Smooth muscle cell (in vitro differentiated cells): ENCODE results near the gene PSMB4. TPM values are rescaled to one million over a fixed set of nuclear protein-coding genes. Genes with fewer than 3 reads are reported as not detected.

ENCODE experiments used
- DNase-seq: peaks from one replicate; lab custom pipeline; 2025; ENCODE audit not compliant: unreplicated experiment; lab: John Stamatoyannopoulos, UW
- H2AFZ ChIP-seq: fragments of 200-600 bp; sonication (generic); 2 replicates; pipeline ENCODE4 v1.6.0; 2016; ENCODE audit warnings: antibody characterized with exemption, low read depth, mild to moderate bottlenecking
- H3F3A ChIP-seq: fragments of 200-600 bp; sonication (generic); 2 replicates; pipeline ENCODE4 v1.6.0; 2017; ENCODE audit warnings: antibody characterized with exemption, low read depth
- H3K27ac ChIP-seq: fragments of 200-600 bp; sonication (generic); 2 replicates; pipeline ENCODE4 v1.5.1; 2016; ENCODE audit warnings: low read depth, mild to moderate bottlenecking
- H3K27me3 ChIP-seq: fragments of 200-600 bp; sonication (generic); 2 replicates; pipeline ENCODE4 v1.6.1; 2016; ENCODE audit warnings: low read depth, mild to moderate bottlenecking
- H3K36me3 ChIP-seq: fragments of 200-600 bp; sonication (generic); 2 replicates; pipeline ENCODE4 v1.5.1; 2016; ENCODE audit warnings: low read depth
- H3K4me1 ChIP-seq: fragments of 200-600 bp; sonication (generic); 2 replicates; pipeline ENCODE4 v1.5.1; 2016; ENCODE audit warnings: low read depth
- H3K4me2 ChIP-seq: fragments of 200-600 bp; sonication (generic); 2 replicates; pipeline ENCODE4 v1.6.0; 2016; ENCODE audit warnings: mild to moderate bottlenecking
- H3K4me3 ChIP-seq: fragments of 200-600 bp; sonication (generic); 2 replicates; pipeline ENCODE4 v1.5.1; 2016; ENCODE audit warnings: mild to moderate bottlenecking
- H3K79me2 ChIP-seq: fragments of 200-600 bp; sonication (generic); 2 replicates; pipeline ENCODE4 v1.6.0; 2016; ENCODE audit warnings: low read depth, mild to moderate bottlenecking
- H3K9ac ChIP-seq: fragments of 200-600 bp; sonication (generic); 2 replicates; pipeline ENCODE4 v1.6.0; 2016; ENCODE audit warnings: low read depth
- H3K9me3 ChIP-seq: fragments of 200-600 bp; sonication (generic); replicated peaks from 2 replicates; pipeline ENCODE4 v1.5.1; 2016; ENCODE audit warnings: low read depth
- H4K20me1 ChIP-seq: fragments of 200-600 bp; sonication (generic); 2 replicates; pipeline ENCODE4 v1.6.0; 2016; ENCODE audit warnings: low read depth
- WGBS: methylation state at CpG from one replicate; pipeline ENCODE4 v1.1.7; 2016; ENCODE audit warnings: low lambda C conversion rate; 5-methylcytosine and 5-hydroxymethylcytosine counted together
- polyA plus RNA-seq: library from polyadenylated mRNA; unstranded; fragments of >200 nt; fragmentation: Nextera tagmentation; extraction: Ambion mirVana; gene quantifications from 2 replicates; pipeline ENCODE4 v1.2.1, GENCODE V29; 2016
- small RNA-seq: library from RNA; depleted of rRNA; stranded (forward); fragments of <200 nt; gene quantifications from one replicate; pipeline ENCODE3, GENCODE V24; 2014
- total RNA-seq: library from RNA; depleted of rRNA; stranded (reverse); fragments of >200 nt; gene quantifications from 2 replicates; pipeline ENCODE4 v1.2.3, GENCODE V29; 2014
- TF ChIP-seq, protein P1 (sequence below): fragments of 200-600 bp; sonication (generic); IDR thresholded peaks from 2 replicates; pipeline ENCODE4 v1.5.1; 2017; ENCODE audit warnings: borderline replicate concordance, mild to moderate bottlenecking, antibody characterized with exemption; ENCODE audit not compliant: insufficient read depth, poor library complexity, severe bottlenecking

Gene PSMB4
- total and polyA plus RNA-seq, 2 experiments from 2014 or later, result 88.6 to 316 TPM

DNA sequence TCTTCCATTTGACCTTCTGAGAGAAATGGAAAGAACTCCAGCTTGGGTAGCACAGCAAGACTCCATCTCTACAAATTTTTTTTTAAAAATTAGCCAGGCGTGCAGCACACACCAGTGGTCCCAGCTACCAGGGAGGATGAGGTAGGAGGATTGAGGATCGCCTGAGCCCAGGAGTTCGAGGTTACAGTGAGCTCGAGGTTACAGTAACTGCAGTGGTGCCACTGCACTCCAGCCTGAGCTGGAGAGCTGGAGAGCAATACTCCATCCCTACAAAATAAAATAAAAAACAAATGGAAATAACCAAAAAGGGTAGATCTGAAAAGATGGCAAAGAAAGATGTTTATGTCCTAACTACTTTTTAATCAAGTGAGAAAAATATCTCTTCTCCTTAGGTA, 45.4 kb downstream of the PSMB4 start:
- no peak overlapping the region for H3K9ac ChIP-seq
- H3K4me2 ChIP-seq, result peak overlapping the region; percentile 59
- no peak for DNase-seq
- H3K27ac ChIP-seq, result peak overlapping the region; percentile 43
- TF ChIP-seq, protein P1, sequence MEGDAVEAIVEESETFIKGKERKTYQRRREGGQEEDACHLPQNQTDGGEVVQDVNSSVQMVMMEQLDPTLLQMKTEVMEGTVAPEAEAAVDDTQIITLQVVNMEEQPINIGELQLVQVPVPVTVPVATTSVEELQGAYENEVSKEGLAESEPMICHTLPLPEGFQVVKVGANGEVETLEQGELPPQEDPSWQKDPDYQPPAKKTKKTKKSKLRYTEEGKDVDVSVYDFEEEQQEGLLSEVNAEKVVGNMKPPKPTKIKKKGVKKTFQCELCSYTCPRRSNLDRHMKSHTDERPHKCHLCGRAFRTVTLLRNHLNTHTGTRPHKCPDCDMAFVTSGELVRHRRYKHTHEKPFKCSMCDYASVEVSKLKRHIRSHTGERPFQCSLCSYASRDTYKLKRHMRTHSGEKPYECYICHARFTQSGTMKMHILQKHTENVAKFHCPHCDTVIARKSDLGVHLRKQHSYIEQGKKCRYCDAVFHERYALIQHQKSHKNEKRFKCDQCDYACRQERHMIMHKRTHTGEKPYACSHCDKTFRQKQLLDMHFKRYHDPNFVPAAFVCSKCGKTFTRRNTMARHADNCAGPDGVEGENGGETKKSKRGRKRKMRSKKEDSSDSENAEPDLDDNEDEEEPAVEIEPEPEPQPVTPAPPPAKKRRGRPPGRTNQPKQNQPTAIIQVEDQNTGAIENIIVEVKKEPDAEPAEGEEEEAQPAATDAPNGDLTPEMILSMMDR, result no peak
- no peak overlapping the region for H2AFZ ChIP-seq
- peaks cover 99% of the 10 kb centered on the region for H3K79me2 ChIP-seq
- peaks cover 100% of the 10 kb centered on the region for H4K20me1 ChIP-seq
- peaks cover 12% of the 10 kb centered on the region for H3K4me1 ChIP-seq
- H3F3A ChIP-seq, result peaks cover 5% of the 10 kb centered on the region
- H3K27me3 ChIP-seq, result no peaks in the 10 kb centered on the region
- no peaks in the 10 kb centered on the region for H3K9me3 ChIP-seq
- no peak overlapping the region for H3K4me3 ChIP-seq
- H3K36me3 ChIP-seq, result no peaks in the 10 kb centered on the region
- 62% methylated on average over 4 of the region's 4 CpGs for WGBS

DNA sequence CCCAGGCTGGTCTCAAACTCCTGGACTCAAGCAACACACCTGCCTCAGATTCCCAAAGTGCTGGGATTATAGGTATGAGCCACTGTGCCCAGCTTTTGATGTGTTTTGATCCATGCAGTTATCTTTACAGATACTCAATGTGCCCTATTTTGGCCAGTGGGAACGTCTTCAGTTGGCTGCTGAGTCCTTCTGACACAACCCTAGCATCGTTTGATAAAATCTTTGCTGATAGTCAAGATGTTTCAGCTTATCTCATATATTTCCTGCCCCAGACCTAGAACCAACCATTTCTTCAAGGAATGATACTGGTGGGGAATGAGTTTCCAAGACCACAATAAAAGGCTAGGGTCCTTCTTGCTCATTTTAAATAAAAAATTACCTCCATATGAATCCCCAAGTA, 48.3 kb downstream of the PSMB4 start:
- Histone ChIP-seq H3K4me3 (no peak overlapping the region), H3K9ac (no peak overlapping the region), H3K79me2 (peaks cover 99% of the 10 kb centered on the region), H3K4me1 (peaks cover 12% of the 10 kb centered on the region), H3K36me3 (no peaks in the 10 kb centered on the region), H3K4me2 (no peak overlapping the region), H3K9me3 (no peaks in the 10 kb centered on the region), H3F3A (peaks cover 5% of the 10 kb centered on the region), H2AFZ (no peak overlapping the region), H3K27me3 (no peaks in the 10 kb centered on the region), H4K20me1 (peaks cover 100% of the 10 kb centered on the region), H3K27ac (no peak overlapping the region)
- 67% methylated on average over 2 of the region's 2 CpGs for WGBS
- TF ChIP-seq, protein P1, result no peak
- no peak for DNase-seq

Small RNA genes lying within 50 kb of the gene (small RNA-seq; reads per million reads assigned to genes)
- gene RNY4P25, result 0.50 reads per million, percentile 17 among the genes with 10 or more reads in this experiment

Other genes starting within 250 kb of the PSMB4 start
- not detected in 2 replicates for gene TNFAIP8L2, start 242.9 kb upstream of the PSMB4 start, total RNA-seq
- 0.14 TPM in 1 of 2 replicates, not detected in the other for gene TNFAIP8L2, start 242.9 kb upstream of the PSMB4 start, polyA plus RNA-seq
- 9.7 and 17.8 TPM in 2 replicates for gene LYSMD1, start 233.7 kb upstream of the PSMB4 start, total RNA-seq
- 1.9 and 2.5 TPM in 2 replicates for gene LYSMD1, start 233.7 kb upstream of the PSMB4 start, polyA plus RNA-seq
- 49.7 and 58.6 TPM in 2 replicates for gene SCNM1, start 233.4 kb upstream of the PSMB4 start, total RNA-seq
- gene SCNM1, start 233.4 kb upstream of the PSMB4 start, polyA plus RNA-seq, result 94.8 and 105 TPM in 2 replicates
- not detected in 2 replicates for gene TMOD4, start 223.6 kb upstream of the PSMB4 start, total RNA-seq
- 0.37 TPM in 1 of 2 replicates, not detected in the other for gene TMOD4, start 223.6 kb upstream of the PSMB4 start, polyA plus RNA-seq
- gene VPS72, start 209.4 kb upstream of the PSMB4 start, total RNA-seq, result 35.0 and 44.9 TPM in 2 replicates
- 57.9 and 74.1 TPM in 2 replicates for gene VPS72, start 209.4 kb upstream of the PSMB4 start, polyA plus RNA-seq
- gene PIP5K1A, start 201.0 kb upstream of the PSMB4 start, total RNA-seq, result 54.6 and 78.2 TPM in 2 replicates
- 24.1 and 25.8 TPM in 2 replicates for gene PIP5K1A, start 201.0 kb upstream of the PSMB4 start, polyA plus RNA-seq
- gene PSMD4, start 144.8 kb upstream of the PSMB4 start, total RNA-seq, result 97.2 and 109 TPM in 2 replicates
- gene PSMD4, start 144.8 kb upstream of the PSMB4 start, polyA plus RNA-seq, result 192 and 198 TPM in 2 replicates
- 10.7 and 13.1 TPM in 2 replicates for gene ZNF687, start 117.3 kb upstream of the PSMB4 start, total RNA-seq
- gene ZNF687, start 117.3 kb upstream of the PSMB4 start, polyA plus RNA-seq, result 2.4 and 4.2 TPM in 2 replicates
- 28.0 and 32.2 TPM in 2 replicates for gene PI4KB, start 72.2 kb upstream of the PSMB4 start, total RNA-seq
- gene PI4KB, start 72.2 kb upstream of the PSMB4 start, polyA plus RNA-seq, result 46.7 and 58.7 TPM in 2 replicates
- gene RFX5, start 52.3 kb upstream of the PSMB4 start, total RNA-seq, result 22.7 and 53.0 TPM in 2 replicates
- gene RFX5, start 52.3 kb upstream of the PSMB4 start, polyA plus RNA-seq, result 12.4 and 16.3 TPM in 2 replicates
- gene SELENBP1, start 26.9 kb upstream of the PSMB4 start, total RNA-seq, result 22.0 and 26.7 TPM in 2 replicates
- gene SELENBP1, start 26.9 kb upstream of the PSMB4 start, polyA plus RNA-seq, result 28.8 and 40.2 TPM in 2 replicates
- gene POGZ, start 59.9 kb downstream of the PSMB4 start, total RNA-seq, result 40.9 and 47.0 TPM in 2 replicates
- gene POGZ, start 59.9 kb downstream of the PSMB4 start, polyA plus RNA-seq, result 20.5 and 24.8 TPM in 2 replicates
- 0.76 and 17.0 TPM in 2 replicates for gene CGN, start 111.8 kb downstream of the PSMB4 start, total RNA-seq
- 0.70 and 2.5 TPM in 2 replicates for gene CGN, start 111.8 kb downstream of the PSMB4 start, polyA plus RNA-seq
- gene TUFT1, start 140.7 kb downstream of the PSMB4 start, total RNA-seq, result 19.6 and 20.0 TPM in 2 replicates
- gene TUFT1, start 140.7 kb downstream of the PSMB4 start, polyA plus RNA-seq, result 15.1 and 30.7 TPM in 2 replicates
- gene SNX27, start 212.5 kb downstream of the PSMB4 start, total RNA-seq, result 20.9 and 22.6 TPM in 2 replicates
- gene SNX27, start 212.5 kb downstream of the PSMB4 start, polyA plus RNA-seq, result 11.9 and 12.0 TPM in 2 replicates